HepG2 (cell line): ENCODE data around the gene NARS2. TPM values are rescaled to one million over a fixed set of nuclear protein-coding genes. Genes with fewer than 3 reads are reported as not detected.
A peak's percentile ranks its signal among the peaks of the same experiment; 100 is the strongest.

Experiments
- NFIB ChIP-seq: sonication (generic); formaldehyde crosslinking; IDR thresholded peaks from 2 replicates; pipeline ENCODE4 v1.9.0; 2021; ENCODE audit warnings: missing genetic modification reagents, mild to moderate bottlenecking, borderline replicate concordance
- NKX3-1 ChIP-seq: sonication (generic); formaldehyde crosslinking; IDR thresholded peaks from 2 replicates; pipeline ENCODE4 v1.5.0; 2020; ENCODE audit warnings: missing genetic modification reagents
- POLR2A ChIP-seq, 2 experiments: IDR thresholded peaks; 2 replicates each; pipeline ENCODE4 v1.6.1; 2011; ENCODE audit warnings: low read depth in 2 of 2, low read length in 2 of 2, mild to moderate bottlenecking in 1 of 2, moderate library complexity in 1 of 2; ENCODE audit not compliant: insufficient read depth in 1 of 2
- TRIM22 ChIP-seq: fragments of 450-650 bp; IDR thresholded peaks from 2 replicates; pipeline ENCODE4 v1.6.1; 2017
- ZEB1 ChIP-seq: IDR thresholded peaks from 2 replicates; pipeline ENCODE4 v1.6.1; 2012; ENCODE audit warnings: mild to moderate bottlenecking, low read depth, inconsistent platforms; ENCODE audit not compliant: insufficient replicate concordance
- ZNF296 ChIP-seq: sonication (generic); formaldehyde crosslinking; conservative IDR thresholded peaks from 2 replicates; pipeline ENCODE4 v1.5.0; 2020; ENCODE audit warnings: mild to moderate bottlenecking, missing genetic modification reagents
- ZNF580 ChIP-seq: IDR thresholded peaks from 2 replicates; pipeline ENCODE4 v1.6.1; 2016; ENCODE audit warnings: low read depth, borderline replicate concordance
- ZNF788 ChIP-seq: sonication (generic); formaldehyde crosslinking; IDR thresholded peaks from 2 replicates; pipeline ENCODE4 v1.5.0; 2020; ENCODE audit warnings: mild to moderate bottlenecking, missing genetic modification reagents, borderline replicate concordance
- polyA plus RNA-seq, 8 experiments: library from polyadenylated mRNA; depleted of rRNA in 3 of 8; stranded (reverse) in 7 of 8; unstranded in 1 of 8; fragments of >200 nt; fragmentation: Illumina TruSeq in 4 of 8; extraction: Trizol in 4 of 8; gene quantifications; 2 replicates each; pipeline versions ENCODE4 v1.2.1 to v1.2.3, GENCODE V29; 2011 to 2016; ENCODE audit warnings: low read depth in 4 of 8, missing spikeins in 1 of 8, mixed read lengths in 1 of 8; ENCODE audit not compliant: insufficient read depth in 1 of 8
- total RNA-seq, 5 experiments: library from RNA; depleted of rRNA; stranded (reverse); fragments of >200 nt; fragmentation: Illumina TruSeq; extraction: Trizol; gene quantifications; 2 replicates each; pipeline ENCODE4 v1.2.3, GENCODE V29; 2016; ENCODE audit warnings: low read depth in 1 of 5
- TF ChIP-seq, protein P1 (sequence below): sonication (generic); formaldehyde crosslinking; IDR thresholded peaks from 2 replicates; pipeline ENCODE4 v1.5.1; 2020; ENCODE audit warnings: mild to moderate bottlenecking, missing genetic modification reagents, moderate library complexity
- TF ChIP-seq, protein P2 (sequence below): sonication (generic); formaldehyde crosslinking; IDR thresholded peaks from 2 replicates; pipeline ENCODE4 v1.5.0; 2020; ENCODE audit warnings: mild to moderate bottlenecking, missing genetic modification reagents, borderline replicate concordance
- TF ChIP-seq, protein P3 (sequence below): sonication (generic); formaldehyde crosslinking; IDR thresholded peaks from 2 replicates; pipeline ENCODE4 v1.4.0; 2020; ENCODE audit warnings: missing genetic modification reagents, borderline replicate concordance

The NARS2 gene
- total and polyA plus RNA-seq, 2 of the 13 experiments (the other 11 are each of a cell fraction or from before 2014, with no cell fraction given) = 45.9 to 65.0 TPM

DNA sequence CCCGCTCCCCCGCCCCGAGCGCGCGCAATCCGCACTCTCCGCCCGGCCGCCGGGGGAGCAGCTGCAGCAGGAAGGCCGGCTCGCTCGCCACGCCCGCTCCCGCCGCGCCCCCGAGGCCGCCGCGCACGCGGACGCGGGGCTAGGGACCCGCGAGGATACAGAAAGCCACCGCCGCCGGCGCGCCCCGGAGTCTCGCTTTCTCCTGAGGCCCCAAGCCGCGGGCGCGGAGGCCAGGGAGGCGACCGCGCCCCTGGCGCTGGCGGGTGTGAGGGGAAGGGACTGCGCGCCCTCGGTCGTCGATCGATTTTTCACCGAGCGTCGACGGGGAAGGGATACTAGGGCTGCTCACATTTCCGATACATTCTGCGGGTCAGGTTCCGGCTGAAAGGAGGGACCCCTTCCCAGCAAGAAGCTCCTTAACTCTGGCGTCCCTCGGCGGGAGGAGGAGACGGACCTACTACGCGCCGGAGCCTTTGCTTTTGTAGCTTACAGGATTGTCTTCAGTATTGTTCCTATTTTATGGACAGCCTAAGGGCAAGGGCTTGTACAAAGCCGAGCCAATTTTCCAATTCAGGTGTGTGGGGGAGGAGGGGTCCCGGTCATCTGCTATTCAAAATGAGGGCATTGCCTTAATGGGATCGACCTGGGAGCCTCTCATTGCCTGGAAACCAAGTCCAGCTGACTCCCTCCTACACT is 156.6 kb downstream of the NARS2 start (continued):
- TF ChIP-seq, protein P1, sequence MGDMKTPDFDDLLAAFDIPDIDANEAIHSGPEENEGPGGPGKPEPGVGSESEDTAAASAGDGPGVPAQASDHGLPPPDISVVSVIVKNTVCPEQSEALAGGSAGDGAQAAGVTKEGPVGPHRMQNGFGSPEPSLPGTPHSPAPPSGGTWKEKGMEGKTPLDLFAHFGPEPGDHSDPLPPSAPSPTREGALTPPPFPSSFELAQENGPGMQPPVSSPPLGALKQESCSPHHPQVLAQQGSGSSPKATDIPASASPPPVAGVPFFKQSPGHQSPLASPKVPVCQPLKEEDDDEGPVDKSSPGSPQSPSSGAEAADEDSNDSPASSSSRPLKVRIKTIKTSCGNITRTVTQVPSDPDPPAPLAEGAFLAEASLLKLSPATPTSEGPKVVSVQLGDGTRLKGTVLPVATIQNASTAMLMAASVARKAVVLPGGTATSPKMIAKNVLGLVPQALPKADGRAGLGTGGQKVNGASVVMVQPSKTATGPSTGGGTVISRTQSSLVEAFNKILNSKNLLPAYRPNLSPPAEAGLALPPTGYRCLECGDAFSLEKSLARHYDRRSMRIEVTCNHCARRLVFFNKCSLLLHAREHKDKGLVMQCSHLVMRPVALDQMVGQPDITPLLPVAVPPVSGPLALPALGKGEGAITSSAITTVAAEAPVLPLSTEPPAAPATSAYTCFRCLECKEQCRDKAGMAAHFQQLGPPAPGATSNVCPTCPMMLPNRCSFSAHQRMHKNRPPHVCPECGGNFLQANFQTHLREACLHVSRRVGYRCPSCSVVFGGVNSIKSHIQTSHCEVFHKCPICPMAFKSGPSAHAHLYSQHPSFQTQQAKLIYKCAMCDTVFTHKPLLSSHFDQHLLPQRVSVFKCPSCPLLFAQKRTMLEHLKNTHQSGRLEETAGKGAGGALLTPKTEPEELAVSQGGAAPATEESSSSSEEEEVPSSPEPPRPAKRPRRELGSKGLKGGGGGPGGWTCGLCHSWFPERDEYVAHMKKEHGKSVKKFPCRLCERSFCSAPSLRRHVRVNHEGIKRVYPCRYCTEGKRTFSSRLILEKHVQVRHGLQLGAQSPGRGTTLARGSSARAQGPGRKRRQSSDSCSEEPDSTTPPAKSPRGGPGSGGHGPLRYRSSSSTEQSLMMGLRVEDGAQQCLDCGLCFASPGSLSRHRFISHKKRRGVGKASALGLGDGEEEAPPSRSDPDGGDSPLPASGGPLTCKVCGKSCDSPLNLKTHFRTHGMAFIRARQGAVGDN (CRISPR knock-in tag) = peak; percentile 88
- TF ChIP-seq POLR2A (IDR thresholded peaks at IDR 0.05; ENCODE audit: insufficient read depth in 1 of 2, low read depth in 2 of 2, low read length in 2 of 2) = peak in 1 of 2 experiments; percentile 47; a peak in 3 of 4 replicates
- no peak for TF ChIP-seq NFIB (CRISPR knock-in tag)
- no peak for TF ChIP-seq TRIM22
- peak; percentile 17; the same call in 1 of the 2 replicates for TF ChIP-seq ZNF580 (CRISPR knock-in tag)
- TF ChIP-seq ZNF788 (CRISPR knock-in tag) = 0 out of 2 replicates have a peak, but pooled peaks have one; percentile 19
- TF ChIP-seq, protein P2, sequence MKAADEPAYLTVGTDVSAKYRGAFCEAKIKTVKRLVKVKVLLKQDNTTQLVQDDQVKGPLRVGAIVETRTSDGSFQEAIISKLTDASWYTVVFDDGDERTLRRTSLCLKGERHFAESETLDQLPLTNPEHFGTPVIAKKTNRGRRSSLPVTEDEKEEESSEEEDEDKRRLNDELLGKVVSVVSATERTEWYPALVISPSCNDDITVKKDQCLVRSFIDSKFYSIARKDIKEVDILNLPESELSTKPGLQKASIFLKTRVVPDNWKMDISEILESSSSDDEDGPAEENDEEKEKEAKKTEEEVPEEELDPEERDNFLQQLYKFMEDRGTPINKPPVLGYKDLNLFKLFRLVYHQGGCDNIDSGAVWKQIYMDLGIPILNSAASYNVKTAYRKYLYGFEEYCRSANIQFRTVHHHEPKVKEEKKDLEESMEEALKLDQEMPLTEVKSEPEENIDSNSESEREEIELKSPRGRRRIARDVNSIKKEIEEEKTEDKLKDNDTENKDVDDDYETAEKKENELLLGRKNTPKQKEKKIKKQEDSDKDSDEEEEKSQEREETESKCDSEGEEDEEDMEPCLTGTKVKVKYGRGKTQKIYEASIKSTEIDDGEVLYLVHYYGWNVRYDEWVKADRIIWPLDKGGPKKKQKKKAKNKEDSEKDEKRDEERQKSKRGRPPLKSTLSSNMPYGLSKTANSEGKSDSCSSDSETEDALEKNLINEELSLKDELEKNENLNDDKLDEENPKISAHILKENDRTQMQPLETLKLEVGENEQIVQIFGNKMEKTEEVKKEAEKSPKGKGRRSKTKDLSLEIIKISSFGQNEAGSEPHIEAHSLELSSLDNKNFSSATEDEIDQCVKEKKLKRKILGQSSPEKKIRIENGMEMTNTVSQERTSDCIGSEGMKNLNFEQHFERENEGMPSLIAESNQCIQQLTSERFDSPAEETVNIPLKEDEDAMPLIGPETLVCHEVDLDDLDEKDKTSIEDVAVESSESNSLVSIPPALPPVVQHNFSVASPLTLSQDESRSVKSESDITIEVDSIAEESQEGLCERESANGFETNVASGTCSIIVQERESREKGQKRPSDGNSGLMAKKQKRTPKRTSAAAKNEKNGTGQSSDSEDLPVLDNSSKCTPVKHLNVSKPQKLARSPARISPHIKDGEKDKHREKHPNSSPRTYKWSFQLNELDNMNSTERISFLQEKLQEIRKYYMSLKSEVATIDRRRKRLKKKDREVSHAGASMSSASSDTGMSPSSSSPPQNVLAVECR (CRISPR knock-in tag) = peak; percentile 60; the same call in 1 of the 2 replicates
- no peak for TF ChIP-seq ZNF296 (CRISPR knock-in tag)
- peak; percentile 10 for TF ChIP-seq ZEB1
- TF ChIP-seq, protein P3, sequence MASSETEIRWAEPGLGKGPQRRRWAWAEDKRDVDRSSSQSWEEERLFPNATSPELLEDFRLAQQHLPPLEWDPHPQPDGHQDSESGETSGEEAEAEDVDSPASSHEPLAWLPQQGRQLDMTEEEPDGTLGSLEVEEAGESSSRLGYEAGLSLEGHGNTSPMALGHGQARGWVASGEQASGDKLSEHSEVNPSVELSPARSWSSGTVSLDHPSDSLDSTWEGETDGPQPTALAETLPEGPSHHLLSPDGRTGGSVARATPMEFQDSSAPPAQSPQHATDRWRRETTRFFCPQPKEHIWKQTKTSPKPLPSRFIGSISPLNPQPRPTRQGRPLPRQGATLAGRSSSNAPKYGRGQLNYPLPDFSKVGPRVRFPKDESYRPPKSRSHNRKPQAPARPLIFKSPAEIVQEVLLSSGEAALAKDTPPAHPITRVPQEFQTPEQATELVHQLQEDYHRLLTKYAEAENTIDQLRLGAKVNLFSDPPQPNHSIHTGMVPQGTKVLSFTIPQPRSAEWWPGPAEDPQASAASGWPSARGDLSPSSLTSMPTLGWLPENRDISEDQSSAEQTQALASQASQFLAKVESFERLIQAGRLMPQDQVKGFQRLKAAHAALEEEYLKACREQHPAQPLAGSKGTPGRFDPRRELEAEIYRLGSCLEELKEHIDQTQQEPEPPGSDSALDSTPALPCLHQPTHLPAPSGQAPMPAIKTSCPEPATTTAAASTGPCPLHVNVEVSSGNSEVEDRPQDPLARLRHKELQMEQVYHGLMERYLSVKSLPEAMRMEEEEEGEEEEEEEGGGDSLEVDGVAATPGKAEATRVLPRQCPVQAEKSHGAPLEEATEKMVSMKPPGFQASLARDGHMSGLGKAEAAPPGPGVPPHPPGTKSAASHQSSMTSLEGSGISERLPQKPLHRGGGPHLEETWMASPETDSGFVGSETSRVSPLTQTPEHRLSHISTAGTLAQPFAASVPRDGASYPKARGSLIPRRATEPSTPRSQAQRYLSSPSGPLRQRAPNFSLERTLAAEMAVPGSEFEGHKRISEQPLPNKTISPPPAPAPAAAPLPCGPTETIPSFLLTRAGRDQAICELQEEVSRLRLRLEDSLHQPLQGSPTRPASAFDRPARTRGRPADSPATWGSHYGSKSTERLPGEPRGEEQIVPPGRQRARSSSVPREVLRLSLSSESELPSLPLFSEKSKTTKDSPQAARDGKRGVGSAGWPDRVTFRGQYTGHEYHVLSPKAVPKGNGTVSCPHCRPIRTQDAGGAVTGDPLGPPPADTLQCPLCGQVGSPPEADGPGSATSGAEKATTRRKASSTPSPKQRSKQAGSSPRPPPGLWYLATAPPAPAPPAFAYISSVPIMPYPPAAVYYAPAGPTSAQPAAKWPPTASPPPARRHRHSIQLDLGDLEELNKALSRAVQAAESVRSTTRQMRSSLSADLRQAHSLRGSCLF (CRISPR knock-in tag) = no peak
- no peak for TF ChIP-seq NKX3-1 (CRISPR knock-in tag)
